ENCODE data around the gene FILIP1.
A peak's percentile ranks its signal among the peaks of the same experiment; 100 is the strongest.

The FILIP1 gene

GRCh38 chr6:75326557-75327258 lies 166.9 kb downstream of the FILIP1 start:
- peak; percentile 91 for DNase-seq

- DNase-seq: no peak
Observed at GRCh38 chr6:75318900-75319299, 174.7 kb downstream of the FILIP1 start.

- DNase-seq: peak; percentile 39
Observed at GRCh38 chr6:75317503-75318206, 175.9 kb downstream of the FILIP1 start.

- no peak for DNase-seq
Observed at GRCh38 chr6:75315978-75316377, 177.6 kb downstream of the FILIP1 start.

GRCh38 chr6:75308250-75308988 lies 185.2 kb downstream of the FILIP1 start:
- DNase-seq: no peak

- DNase-seq: no peak
Observed at GRCh38 chr6:75307364-75308004, 186.1 kb downstream of the FILIP1 start.

- DNase-seq: no peak
Observed at GRCh38 chr6:75306064-75306463, 187.5 kb downstream of the FILIP1 start.

GRCh38 chr6:75305573-75305972 lies 188.0 kb downstream of the FILIP1 start:
- DNase-seq: no peak

- DNase-seq: no peak
Observed at GRCh38 chr6:75302280-75302679, 191.3 kb downstream of the FILIP1 start.

GRCh38 chr6:75301537-75301936 lies 192.1 kb downstream of the FILIP1 start:
- DNase-seq: no peak

GRCh38 chr6:75301088-75301487 lies 192.5 kb downstream of the FILIP1 start:
- DNase-seq: no peak

- DNase-seq: peak; percentile 36
Observed at GRCh38 chr6:75300531-75300855, 193.1 kb downstream of the FILIP1 start.

GRCh38 chr6:75299801-75300530 lies 193.6 kb downstream of the FILIP1 start:
- no peak for DNase-seq

- peak; percentile 89 for DNase-seq
Observed at GRCh38 chr6:75296811-75297779, 196.5 kb downstream of the FILIP1 start.

- DNase-seq: no peak
Observed at GRCh38 chr6:75292555-75292954, 201.0 kb downstream of the FILIP1 start.

- DNase-seq: no peak
Observed at GRCh38 chr6:75291744-75292143, 201.9 kb downstream of the FILIP1 start.

- no peak for DNase-seq
Observed at GRCh38 chr6:75291331-75291730, 202.3 kb downstream of the FILIP1 start.

- peak; percentile 33 for DNase-seq
Observed at GRCh38 chr6:75290136-75290945, 203.3 kb downstream of the FILIP1 start.

- no peak for DNase-seq
Observed at GRCh38 chr6:75288023-75288422, 205.6 kb downstream of the FILIP1 start.

GRCh38 chr6:75287424-75287823 lies 206.2 kb downstream of the FILIP1 start:
- DNase-seq: no peak

GRCh38 chr6:75286955-75287354 lies 206.6 kb downstream of the FILIP1 start:
- DNase-seq: no peak

Measured in eye (tissue), 1 donor.